DMS114 treated with DMSO at 0.1 percent for 48 hours (cell line): ENCODE data around the gene RAB4B.
A peak's percentile ranks its signal among the peaks of the same experiment; 100 is the strongest.
"Not testable (repeated sequence)": the region's sequence is repeated elsewhere in the genome, so short reads cannot be mapped to it uniquely, and the experiment has no call there.

Experiments used
- DNase-seq: peaks from one replicate; lab custom pipeline; 2025; ENCODE audit not compliant: unreplicated experiment; lab: John Stamatoyannopoulos, UW

The RAB4B gene

DNA sequence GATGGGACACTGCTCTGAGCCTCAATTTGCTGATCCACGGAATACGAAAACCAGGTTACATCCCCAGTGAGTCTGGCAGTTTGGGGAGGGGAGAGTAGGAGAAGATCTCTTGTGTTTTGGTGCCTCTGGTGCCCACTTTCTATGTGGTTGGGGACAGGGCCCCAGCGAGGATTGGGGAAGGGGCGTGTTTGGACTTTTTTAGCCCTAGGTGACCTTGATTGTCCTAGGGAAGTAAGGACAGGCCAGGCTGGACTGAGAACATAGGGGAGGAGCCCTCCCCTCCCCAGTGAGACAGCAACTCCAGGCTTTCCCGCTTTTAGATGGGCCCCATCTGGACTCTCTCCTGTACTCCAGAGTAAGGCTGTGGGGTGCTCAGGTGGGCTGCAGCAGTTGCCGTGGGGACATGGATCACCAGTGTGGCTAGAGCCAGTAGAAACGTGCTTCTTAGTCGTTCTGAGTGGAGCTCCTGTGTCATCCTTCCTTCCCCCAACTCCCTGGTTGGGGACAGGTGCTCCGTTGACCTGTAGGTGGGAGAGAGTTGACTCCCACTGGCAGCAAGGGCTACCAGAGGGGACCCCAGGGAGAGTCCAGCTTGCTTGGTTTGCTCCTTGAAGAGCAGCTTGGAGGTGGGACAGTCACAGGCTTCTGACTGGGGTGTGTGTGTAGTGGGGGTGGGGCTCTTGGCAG lies 25.3 kb downstream of the RAB4B start:
- no peak for DNase-seq

- no peak for DNase-seq
Observed at GRCh38 chr19:40803857-40804782, 26.1 kb downstream of the RAB4B start.

GRCh38 chr19:40804783-40805242 lies 26.8 kb downstream of the RAB4B start:
- no peak for DNase-seq

DNA sequence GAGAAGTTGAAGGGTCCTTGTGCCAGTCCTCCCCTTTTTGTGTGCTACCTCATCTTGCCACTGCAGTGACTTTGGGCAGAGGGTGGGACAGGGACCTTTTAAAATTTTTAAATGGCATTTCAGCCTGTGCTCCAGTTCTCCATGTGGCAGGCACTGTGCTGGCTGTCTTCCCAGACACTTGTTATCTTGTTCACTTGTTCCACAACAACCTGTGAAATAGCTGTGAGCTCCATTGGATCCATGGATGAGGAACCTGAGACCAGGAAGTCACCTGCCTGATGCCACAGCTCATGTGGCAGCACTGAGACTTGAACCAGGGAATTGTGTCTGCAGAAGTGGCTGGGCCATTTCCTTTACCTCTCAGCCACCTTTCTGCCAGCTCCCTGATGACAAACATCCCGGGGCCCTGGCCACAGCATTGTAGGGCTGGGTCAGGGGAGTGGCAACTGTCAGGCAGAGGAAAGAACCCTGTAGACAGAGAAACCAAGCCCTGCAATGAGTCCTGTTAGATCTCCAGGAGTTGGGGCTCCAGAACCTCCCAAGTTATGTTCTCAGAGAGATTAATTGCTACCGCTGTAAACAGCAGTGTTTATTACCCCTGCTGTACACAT lies 27.3 kb downstream of the RAB4B start:
- no peak for DNase-seq

- DNase-seq = peak; percentile 63
Observed at GRCh38 chr19:40806423-40807146, 28.5 kb downstream of the RAB4B start.

DNA sequence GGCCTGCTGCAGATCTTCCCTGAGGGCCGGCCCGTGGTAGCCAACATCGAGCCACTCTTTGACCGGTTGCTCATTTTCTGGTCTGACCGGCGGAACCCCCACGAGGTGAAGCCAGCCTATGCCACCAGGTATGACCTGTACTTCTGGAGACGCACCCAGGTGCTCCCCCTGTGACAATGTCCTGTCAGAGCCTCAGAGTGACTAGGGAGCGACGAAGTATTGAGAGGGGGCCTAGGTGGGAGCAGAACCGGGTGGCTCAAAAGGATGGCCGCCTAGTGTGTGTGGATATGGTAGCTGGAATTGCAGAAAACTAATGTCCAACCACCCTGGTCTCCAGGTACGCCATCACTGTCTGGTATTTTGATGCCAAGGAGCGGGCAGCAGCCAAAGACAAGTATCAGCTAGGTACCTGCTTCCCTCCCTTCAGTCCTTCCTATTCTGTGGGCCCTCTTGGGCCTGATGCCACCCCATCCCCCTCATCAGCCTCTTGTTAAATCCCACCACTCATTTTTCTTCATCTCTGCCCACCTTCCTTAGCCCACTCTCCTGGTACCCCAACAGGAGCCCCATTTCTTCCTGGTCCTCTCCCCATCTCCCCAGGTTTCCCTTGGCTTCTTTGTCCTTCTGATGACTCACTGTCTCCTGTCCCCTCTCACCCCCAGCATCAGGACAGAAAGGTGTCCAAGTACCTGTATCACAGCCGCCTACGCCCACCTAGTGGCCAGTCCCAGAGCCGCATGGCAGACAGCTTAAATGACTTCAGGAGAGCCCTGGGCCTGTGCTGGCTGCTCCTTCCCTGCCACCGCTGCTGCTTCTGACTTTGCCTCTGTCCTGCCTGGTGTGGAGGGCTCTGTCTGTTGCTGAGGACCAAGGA lies 29.3 kb downstream of the RAB4B start:
- no peak for DNase-seq

- DNase-seq = no peak
Observed at GRCh38 chr19:40808021-40808325, 29.9 kb downstream of the RAB4B start.

DNA sequence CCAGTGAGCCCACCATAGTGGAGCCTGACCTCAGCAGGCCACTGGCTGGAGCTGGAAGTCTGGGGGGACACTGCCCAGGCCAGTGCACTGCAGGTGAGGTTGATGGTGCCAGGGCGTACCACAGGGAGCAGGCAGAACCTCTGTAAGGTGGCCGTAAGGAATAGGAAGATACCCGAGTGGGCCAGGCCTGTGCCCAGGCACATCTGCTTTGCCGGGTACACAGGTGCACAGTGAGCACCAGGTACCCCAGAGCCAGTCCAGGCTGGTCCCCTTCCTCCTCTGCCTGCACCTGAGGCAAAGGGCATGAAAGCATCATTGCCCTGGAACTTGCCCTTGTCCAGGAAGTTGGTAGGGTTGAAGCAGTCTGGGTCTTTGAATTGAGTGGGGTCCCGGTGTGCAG lies 30.4 kb downstream of the RAB4B start:
- DNase-seq = no peak

- no peak for DNase-seq
Observed at GRCh38 chr19:40809358-40810086, 31.5 kb downstream of the RAB4B start.

DNA sequence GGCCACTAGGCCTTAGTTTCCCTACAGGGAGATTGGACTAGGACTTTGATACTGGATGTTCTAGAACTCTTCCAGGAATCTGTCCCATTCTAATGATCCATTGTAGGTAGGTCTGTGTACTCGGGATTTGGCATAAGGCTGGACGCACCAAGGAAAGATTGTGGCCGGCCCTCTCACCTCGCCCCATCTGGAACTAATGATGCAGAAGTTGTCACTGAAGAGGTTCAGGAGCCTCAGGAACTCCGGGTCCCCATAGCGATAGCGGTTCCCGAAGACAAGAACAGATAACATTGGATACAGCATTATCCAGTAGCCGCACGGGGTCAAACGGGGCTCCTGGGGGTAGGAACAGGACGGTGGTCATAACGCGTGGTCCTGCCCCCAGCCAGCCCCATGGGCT lies 32.1 kb downstream of the RAB4B start:
- no peak for DNase-seq

DNA sequence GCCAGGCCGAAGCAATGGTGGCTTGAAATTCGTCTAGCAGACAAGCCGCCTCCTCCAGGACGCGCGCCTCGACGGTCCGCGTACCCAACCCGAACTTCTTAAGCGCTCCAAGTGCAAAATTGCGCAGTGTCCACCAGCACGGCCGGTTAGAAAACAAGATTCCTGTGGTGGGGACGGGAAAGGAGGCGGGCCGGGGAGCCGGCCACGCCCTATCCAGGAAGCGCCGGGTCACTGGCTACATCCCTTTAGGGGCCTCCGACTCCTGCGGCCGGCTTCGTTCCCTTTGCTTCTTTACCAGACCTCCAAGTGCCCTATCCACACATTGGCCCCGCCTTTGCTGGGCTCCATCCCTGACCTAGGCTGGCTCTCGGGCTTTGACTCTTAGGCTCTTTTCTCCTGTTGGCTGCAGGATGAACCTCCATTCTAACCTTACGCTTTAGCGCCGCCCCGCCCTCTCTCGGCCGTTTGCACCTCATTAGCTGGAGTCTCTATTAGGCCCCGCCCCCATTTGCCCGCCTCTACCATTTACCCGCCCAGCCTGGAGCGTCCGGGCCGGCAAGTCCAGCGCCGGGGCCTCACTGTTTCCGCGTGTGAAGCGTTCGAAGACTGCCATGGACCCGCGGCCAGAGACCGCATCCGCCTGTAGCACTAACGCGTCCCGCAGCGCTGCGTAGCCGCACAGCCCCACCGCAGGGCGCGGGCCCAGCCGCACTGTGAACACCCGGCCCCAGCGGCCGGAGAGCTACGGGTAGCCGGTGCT lies 32.8 kb downstream of the RAB4B start:
- DNase-seq = peak; percentile 23

GRCh38 chr19:40811478-40812341 lies 33.7 kb downstream of the RAB4B start:
- no peak for DNase-seq

GRCh38 chr19:40812571-40812970 lies 34.5 kb downstream of the RAB4B start:
- not testable (repeated sequence) for DNase-seq

DNA sequence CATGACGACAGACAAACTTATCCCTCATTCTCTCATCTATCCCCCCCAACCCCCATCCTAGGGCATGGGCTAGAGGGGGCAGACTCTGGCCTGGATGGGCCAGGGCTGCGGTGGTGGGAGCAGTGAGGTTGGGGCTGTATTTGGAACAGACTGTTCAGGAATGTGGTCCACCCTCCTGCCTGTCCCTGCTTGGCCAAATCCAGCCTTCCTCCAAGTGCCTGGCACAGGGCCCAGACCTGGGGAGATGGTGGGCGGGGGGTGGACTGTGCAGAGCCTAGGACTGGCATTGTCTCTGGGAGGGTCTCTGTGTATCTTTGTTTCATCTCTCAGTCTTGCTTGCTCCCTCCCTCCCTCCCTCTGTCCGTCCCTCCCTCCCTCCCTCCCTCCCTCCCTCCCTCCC lies 35.1 kb downstream of the RAB4B start:
- no peak for DNase-seq

DNA sequence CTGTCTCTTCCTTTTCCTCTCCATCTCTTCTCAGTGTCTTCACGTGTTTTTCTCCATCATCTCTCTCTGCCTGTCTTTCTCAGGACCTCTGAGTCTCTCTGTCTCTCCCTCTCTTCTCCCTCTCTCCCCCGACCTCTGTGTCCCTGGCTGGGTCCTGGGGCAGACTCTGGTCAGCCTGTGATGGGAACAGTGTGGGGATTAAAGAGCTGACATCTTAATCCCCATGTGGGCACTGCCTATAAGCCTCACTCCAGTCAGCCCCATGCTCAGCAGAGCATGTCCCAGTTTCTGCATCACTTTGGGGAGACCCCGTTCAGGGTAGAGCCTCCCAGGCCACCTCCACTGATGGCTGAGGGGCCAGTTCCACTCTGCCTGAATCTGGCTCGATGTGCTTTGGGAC lies 37.2 kb downstream of the RAB4B start:
- no peak for DNase-seq

GRCh38 chr19:40818480-40819399 lies 40.7 kb downstream of the RAB4B start:
- DNase-seq = not testable (repeated sequence)
